Measurements from ENCODE around the gene PMPCA. TPM values are rescaled to one million over a fixed set of nuclear protein-coding genes. Genes with fewer than 3 reads are reported as not detected.
A peak's percentile ranks its signal among the peaks of the same experiment; 100 is the strongest.

PMPCA gene
- total and polyA plus RNA-seq, 4 donors, result 27.0 to 75.6 (median 41.6) TPM

DNA sequence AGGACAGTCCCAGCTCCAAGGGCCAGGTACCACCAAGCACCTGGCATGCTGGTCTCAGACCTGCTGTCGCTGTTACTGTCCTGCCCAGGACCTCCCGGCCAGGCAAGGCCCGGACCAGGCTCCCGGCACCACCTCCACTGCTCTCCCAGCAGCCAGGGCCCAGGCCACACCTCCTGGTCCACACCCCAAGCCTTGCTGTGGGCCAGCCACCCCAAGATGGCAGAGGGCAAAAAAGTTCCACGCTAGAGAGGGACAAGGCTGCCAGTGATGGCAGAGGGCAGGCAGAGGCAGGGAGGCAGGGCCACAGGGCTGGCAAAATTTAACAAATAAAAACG lies 48.0 kb upstream of the PMPCA start:
- Histone ChIP-seq H3K9me3 (ENCODE audit: control insufficient read depth in 4 of 4, low read length in 3 of 4) (no peaks in the 10 kb centered on the region), H3K27ac (ENCODE audit: low read depth in 1 of 2, low read length in 2 of 2) (peak overlapping the region; percentile 42 to 44), H3K9ac (ENCODE audit: low read depth in 1 of 2, low read length in 2 of 2) (no peak overlapping the region), H3K36me3 (ENCODE audit: control insufficient read depth in 4 of 4, insufficient read depth in 3 of 4, low read depth in 1 of 4, low read length in 3 of 4) (peaks cover 0 to 1% (median 0%) of the 10 kb centered on the region in 4 donors), H3K4me3 (ENCODE audit: low read depth in 1 of 3, low read length in 3 of 3) (no peak overlapping the region), H3K4me1 (ENCODE audit: control insufficient read depth in 4 of 4, insufficient read depth in 4 of 4, low read length in 3 of 4) (peaks cover 5 to 13% (median 6%) of the 10 kb centered on the region in 4 donors), H3K27me3 (ENCODE audit: control insufficient read depth in 4 of 4, insufficient read depth in 4 of 4, low read length in 3 of 4) (no peaks in the 10 kb centered on the region)
- 89% methylated on average over 6 of the region's 6 CpGs for WGBS
- DNase-seq (ENCODE audit: low spot score), result no peak
- TF ChIP-seq CTCF (IDR thresholded peaks at IDR 0.05; ENCODE audit: low read depth, low read length, missing input control), result no peak
- TF ChIP-seq FOXA2 (IDR thresholded peaks at IDR 0.05), result no peak
- TF ChIP-seq HNF4A (conservative IDR thresholded peaks at IDR 0.05), result no peak
- TF ChIP-seq ATF3 (IDR thresholded peaks at IDR 0.05), result no peak
- TF ChIP-seq YY1 (IDR thresholded peaks at IDR 0.05), result no peak
- no peak for TF ChIP-seq GABPA (IDR thresholded peaks at IDR 0.05 in 1 of 2, conservative IDR thresholded peaks at IDR 0.05 in 1 of 2)
- TF ChIP-seq, protein P1, sequence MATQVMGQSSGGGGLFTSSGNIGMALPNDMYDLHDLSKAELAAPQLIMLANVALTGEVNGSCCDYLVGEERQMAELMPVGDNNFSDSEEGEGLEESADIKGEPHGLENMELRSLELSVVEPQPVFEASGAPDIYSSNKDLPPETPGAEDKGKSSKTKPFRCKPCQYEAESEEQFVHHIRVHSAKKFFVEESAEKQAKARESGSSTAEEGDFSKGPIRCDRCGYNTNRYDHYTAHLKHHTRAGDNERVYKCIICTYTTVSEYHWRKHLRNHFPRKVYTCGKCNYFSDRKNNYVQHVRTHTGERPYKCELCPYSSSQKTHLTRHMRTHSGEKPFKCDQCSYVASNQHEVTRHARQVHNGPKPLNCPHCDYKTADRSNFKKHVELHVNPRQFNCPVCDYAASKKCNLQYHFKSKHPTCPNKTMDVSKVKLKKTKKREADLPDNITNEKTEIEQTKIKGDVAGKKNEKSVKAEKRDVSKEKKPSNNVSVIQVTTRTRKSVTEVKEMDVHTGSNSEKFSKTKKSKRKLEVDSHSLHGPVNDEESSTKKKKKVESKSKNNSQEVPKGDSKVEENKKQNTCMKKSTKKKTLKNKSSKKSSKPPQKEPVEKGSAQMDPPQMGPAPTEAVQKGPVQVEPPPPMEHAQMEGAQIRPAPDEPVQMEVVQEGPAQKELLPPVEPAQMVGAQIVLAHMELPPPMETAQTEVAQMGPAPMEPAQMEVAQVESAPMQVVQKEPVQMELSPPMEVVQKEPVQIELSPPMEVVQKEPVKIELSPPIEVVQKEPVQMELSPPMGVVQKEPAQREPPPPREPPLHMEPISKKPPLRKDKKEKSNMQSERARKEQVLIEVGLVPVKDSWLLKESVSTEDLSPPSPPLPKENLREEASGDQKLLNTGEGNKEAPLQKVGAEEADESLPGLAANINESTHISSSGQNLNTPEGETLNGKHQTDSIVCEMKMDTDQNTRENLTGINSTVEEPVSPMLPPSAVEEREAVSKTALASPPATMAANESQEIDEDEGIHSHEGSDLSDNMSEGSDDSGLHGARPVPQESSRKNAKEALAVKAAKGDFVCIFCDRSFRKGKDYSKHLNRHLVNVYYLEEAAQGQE (IDR thresholded peaks at IDR 0.05), result no peak

DNA sequence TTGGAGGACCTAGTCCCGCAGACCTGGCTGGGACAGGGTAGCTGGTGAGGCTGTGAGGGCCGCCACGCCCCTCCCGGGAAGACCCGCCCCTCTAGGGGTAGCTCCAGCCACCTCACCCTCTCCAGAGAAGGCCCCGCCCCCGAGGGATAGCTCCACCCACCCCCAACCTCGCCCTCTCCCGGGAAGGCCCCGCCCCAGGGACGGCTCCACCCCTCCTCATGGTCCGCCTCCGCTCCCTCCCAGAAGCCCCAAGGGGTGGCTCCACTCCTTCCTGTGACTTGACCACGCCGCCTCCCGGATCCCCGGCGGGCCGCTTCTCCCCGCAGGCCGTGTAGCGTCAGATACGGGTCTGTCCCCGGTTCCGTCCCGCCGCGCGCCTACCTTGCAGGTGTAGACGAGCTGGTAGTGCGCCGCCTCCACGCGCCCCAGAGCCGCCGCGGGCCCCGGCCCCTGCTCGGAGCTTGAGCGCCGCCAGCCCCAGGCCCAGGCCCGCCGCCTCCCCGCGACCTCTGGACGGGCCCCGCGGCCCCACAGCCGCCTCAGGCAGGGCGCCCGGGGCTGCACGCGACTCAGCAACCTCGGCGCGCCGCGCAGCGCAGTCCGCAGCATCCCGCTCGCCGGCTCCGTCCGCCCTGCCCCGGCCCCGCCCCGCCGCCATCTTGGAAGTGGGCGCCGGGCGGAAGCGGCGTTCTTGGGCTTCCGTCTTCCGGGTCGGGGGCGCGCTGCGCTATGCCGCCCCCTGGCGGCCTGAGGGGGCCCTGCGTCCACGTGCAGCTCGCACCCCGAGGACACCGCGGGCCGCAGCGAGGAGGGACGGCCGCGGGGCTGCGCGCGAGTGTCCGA lies 47.1 kb upstream of the PMPCA start, which contains the start of gene DNLZ:
Gene DNLZ (minus strand): TSS at position 639 of the 843 bp plus-strand sequence. CDS start 30 bp downstream, at position 609.
- no peak within 1 kb of the TSS for H3K9ac ChIP-seq (ENCODE audit: low read depth in 1 of 2, low read length in 2 of 2)
- H3K27me3 ChIP-seq (ENCODE audit: control insufficient read depth in 4 of 4, insufficient read depth in 4 of 4, low read length in 3 of 4), result no peaks in the 10 kb centered on the region
- peaks cover 5 to 13% (median 6%) of the 10 kb centered on the region in 4 donors for H3K4me1 ChIP-seq (ENCODE audit: control insufficient read depth in 4 of 4, insufficient read depth in 4 of 4, low read length in 3 of 4)
- H3K36me3 ChIP-seq (ENCODE audit: control insufficient read depth in 4 of 4, insufficient read depth in 3 of 4, low read depth in 1 of 4, low read length in 3 of 4), result peaks cover 0 to 1% (median 0%) of the 10 kb centered on the region in 4 donors
- H3K27ac ChIP-seq (ENCODE audit: low read depth in 1 of 2, low read length in 2 of 2), result peak within 1 kb of the TSS; percentile 68 to 81
- peak; percentile 99 for DNase-seq (ENCODE audit: low spot score)
- H3K9me3 ChIP-seq (ENCODE audit: control insufficient read depth in 4 of 4, low read length in 3 of 4), result no peaks in the 10 kb centered on the region
- under 1% methylated on average over 97 of the region's 97 CpGs for WGBS
- peak within 1 kb of the TSS; percentile 65 to 95 (median 77) for H3K4me3 ChIP-seq (ENCODE audit: low read depth in 1 of 3, low read length in 3 of 3)
- TF ChIP-seq RXRA (IDR thresholded peaks at IDR 0.05), result peak in 1 of 2 donors; percentile 8
- TF ChIP-seq RAD21 (IDR thresholded peaks at IDR 0.05), result peak in 1 of 2 donors; percentile 69
- TF ChIP-seq EGR1 (IDR thresholded peaks at IDR 0.05; ENCODE audit: low read depth in 2 of 2), result no peak
- no peak for TF ChIP-seq FOXA2 (IDR thresholded peaks at IDR 0.05)
- TF ChIP-seq CTCF (IDR thresholded peaks at IDR 0.05; ENCODE audit: low read depth, low read length, missing input control), result peak; percentile 95
- TF ChIP-seq, protein P2, sequence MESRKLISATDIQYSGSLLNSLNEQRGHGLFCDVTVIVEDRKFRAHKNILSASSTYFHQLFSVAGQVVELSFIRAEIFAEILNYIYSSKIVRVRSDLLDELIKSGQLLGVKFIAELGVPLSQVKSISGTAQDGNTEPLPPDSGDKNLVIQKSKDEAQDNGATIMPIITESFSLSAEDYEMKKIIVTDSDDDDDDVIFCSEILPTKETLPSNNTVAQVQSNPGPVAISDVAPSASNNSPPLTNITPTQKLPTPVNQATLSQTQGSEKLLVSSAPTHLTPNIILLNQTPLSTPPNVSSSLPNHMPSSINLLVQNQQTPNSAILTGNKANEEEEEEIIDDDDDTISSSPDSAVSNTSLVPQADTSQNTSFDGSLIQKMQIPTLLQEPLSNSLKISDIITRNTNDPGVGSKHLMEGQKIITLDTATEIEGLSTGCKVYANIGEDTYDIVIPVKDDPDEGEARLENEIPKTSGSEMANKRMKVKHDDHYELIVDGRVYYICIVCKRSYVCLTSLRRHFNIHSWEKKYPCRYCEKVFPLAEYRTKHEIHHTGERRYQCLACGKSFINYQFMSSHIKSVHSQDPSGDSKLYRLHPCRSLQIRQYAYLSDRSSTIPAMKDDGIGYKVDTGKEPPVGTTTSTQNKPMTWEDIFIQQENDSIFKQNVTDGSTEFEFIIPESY (IDR thresholded peaks at IDR 0.05), result no peak
- TF ChIP-seq FOXA1 (IDR thresholded peaks at IDR 0.05), result no peak
- peak in 1 of 2 donors; percentile 82 for TF ChIP-seq GABPA (IDR thresholded peaks at IDR 0.05 in 1 of 2, conservative IDR thresholded peaks at IDR 0.05 in 1 of 2)
- TF ChIP-seq TAF1 (conservative IDR thresholded peaks at IDR 0.05), result no peak
- TF ChIP-seq HNF4G (IDR thresholded peaks at IDR 0.05), result no peak
- TF ChIP-seq, protein P1 (IDR thresholded peaks at IDR 0.05), result peak; percentile 22
- TF ChIP-seq NR2F2 (IDR thresholded peaks at IDR 0.05), result no peak
- no peak for TF ChIP-seq JUND (IDR thresholded peaks at IDR 0.05)
- TF ChIP-seq HNF4A (conservative IDR thresholded peaks at IDR 0.05), result no peak

Data from liver (tissue), 9 donors.